NK-92 treated with Interleukin-12 subunit alpha and Interleukin-12 subunit beta, amount 100 ng/mL, for 24 hours (cell line): Measurements from ENCODE around the gene GAB2.
"Not testable (repeated sequence)": the region's sequence is repeated elsewhere in the genome, so short reads cannot be mapped to it uniquely, and the experiment has no call there.

ENCODE experiments used
- DNase-seq: peaks from one replicate; lab custom pipeline; 2025; lab: John Stamatoyannopoulos, UW

The GAB2 gene

DNA sequence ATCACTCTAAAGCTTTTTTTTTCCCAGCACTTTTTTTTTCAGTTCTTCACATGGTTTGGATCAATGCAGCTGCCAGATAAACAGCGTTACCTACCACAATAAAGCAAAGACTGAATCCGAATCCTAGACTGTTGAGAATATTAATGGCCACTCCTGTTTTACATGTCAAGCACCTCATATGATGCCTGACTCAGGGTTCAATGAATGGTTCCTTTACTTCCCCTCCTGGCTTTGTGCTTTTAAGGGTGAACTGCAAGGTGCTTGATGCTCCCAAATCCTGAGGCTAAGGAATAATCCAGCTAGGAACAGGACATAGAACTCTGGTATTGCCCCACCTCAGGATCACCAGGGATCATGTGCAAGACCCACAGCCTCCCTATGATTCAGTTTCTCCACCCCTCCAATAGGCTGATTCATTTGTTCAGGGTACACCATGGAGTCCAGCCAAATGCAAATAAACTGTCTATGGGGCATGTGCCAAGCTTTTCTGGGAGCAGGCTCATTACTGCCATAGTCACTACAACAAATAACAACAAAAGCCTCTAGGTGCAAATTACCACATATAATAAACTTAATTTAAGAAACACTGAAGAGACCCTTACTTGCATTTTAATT, 104.3 kb downstream of the GAB2 start:
- DNase-seq, result no peak

DNA sequence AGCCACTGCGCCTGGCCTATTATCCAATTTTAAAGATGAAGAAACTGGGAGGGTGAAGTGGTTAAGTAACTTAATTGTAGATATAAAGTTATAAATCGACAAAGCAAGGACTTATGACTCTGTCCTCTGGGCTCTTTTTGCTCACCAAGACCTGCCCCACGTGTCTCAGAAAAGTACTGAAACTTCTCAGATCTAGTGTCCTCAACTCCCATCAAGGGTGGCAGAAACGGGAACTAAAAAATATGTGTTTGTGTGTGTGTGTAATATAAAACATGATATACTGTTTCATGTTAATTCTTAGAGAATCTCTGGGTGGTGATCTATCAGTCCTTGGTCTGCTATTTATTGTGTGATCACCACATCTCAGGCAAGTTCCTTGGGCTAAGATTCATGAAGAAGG, 104.9 kb downstream of the GAB2 start:
- no peak for DNase-seq

DNA sequence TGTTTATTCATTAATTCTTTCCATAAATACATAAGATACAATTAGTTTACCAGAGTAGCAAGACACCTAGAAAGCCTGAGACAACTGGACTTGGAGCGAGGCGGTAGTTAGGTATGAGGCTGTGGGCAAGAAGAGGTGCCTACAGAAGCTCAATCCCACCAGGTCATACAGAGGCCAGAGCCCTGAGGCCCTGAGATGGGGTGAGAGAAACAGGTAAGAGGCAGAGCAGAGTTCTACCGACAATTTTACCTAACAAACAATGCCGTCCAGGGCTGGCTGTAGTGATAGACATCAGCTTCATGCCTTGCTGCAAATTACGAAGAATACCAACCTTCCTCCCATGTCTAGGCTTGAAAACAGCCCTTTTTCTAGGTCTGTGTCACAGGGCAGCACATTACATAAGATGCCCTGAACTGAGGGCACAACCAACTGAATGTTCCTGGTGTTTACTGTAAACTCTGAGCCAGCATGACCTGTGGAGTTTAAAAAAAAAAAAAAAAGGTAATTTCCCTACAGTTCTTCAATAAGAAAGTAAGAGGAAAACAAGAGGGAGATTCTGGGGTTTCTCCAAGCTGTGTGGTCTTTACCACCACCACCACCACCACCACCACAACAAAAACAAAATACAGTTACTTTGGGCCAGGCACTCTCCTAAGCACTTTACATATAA, 105.8 kb downstream of the GAB2 start:
- no peak for DNase-seq

DNA sequence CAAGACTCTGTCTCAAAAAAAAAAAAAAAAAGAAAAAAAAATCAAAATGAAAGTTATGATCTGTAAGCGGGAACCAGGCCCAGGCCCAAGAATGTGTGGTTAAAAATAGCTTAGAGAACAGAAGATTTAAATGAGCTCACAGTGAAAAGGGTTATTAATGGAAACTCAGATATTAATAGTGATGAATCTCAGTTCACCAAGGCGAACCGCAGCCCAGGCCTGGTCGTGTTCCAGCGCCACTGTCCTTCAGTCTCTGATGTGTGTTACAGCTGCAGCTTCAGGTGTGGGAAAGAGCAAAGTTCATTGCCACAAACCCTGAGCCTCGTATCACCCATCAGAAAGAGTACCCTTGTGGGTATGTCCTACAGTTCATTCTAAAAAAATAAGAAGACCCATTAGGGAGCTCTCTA, 107.1 kb downstream of the GAB2 start:
- DNase-seq, result no peak

DNA sequence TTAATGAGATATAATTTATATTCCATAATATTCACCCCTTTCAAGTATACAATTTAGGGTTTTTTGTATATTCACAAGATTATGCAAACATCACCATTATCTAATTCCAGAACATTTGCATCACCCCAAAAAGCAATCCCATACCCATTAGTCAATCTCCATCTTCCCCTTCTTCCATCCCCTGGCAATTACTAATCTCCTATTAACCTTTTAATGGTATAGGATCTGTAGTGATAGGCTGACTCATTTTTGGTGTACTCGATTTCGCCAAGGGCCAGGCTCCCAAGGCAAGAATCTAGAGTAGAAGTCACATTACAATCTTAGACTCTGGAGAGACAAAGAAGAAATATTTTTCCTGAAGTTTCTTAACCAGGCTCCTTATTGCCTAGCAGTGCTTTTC, 113.4 kb downstream of the GAB2 start:
- no peak for DNase-seq

DNA sequence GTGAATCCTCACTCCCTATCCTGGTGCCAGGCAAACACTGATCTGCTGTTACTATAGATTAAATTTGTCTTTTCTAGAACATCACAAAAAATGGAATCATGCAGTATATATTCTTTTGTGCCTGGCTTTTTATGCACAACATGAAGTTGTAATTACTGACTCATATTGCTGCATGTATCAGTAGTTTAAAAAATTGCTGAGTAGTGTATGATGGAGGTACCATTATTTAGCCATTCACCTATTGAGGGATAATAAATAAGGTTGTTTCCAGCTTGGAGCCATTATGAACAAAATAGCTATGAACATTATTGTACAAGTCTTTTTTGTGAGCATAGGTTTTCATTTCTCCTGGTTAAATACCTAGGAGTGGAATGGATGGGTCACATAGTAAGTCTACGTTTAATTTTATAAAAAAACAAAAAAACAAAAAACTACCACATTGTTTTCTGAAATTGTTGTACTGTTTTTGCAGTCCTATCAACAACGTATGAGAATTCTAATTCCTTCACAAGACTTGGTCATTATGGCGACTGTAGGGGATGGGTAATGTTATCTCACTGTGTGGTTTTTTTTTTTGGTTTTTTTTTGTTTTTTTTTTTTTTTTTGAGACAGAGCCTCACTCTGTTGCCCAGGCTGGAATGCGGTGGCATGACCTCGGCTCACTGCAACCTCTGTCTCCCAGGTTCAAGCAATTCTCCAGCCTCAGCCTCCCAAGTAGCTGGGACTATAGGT, 117.3 kb downstream of the GAB2 start:
- DNase-seq, result no peak

DNA sequence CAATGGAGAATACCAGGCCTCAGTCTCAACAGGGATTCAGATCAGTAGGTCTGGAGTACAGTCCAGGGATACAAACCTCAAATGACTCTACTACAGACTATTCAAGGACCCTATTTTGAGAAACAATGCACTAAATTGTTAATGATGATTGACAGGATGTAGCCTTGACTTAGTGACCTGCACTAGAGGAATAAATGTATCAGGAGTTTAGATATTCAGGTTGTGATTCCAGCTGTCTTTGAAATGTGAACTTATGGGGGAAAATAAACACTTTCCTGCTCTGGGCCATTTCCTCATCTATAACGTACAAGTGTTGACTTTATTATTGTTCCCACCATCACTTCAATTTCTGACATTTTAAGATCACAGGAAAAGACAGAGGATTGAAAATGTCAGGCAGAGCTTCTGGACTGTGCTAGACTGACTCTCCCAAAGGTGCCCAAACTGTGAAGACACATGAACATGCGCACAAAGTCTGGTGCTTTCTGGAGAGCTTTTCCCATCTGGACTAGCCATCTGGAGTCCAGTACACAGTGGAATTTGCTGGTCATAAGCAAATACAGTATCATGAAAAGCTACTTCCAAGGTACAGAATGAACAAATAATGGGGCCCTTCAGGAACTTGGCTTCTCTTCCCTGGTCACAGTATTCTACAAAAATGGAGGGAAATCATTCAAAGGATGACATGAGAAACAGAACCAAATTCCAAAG, 118.5 kb downstream of the GAB2 start:
- no peak for DNase-seq

DNA sequence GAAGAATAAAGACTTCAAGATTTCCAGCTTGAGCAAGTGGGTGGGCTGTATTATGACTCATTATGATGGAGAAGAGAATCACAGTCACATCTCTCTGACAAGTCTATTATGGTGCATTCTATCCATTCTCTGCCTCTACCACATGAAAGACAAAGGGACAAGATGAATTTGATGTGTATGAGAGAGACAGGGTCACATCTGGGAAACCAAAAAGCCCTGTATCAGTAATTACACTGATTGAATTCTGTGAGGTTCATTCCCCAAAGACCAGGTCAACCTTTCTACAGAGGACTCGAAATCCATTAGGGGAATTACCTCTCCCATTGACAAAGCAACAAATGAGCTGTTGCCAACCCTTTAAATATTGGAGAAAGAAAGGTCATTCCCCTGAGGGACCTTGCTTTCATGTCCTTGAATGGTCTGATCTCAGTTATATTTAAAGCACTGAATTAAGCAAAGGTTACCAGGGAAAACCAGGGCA, 119.3 kb downstream of the GAB2 start:
- no peak for DNase-seq

DNA sequence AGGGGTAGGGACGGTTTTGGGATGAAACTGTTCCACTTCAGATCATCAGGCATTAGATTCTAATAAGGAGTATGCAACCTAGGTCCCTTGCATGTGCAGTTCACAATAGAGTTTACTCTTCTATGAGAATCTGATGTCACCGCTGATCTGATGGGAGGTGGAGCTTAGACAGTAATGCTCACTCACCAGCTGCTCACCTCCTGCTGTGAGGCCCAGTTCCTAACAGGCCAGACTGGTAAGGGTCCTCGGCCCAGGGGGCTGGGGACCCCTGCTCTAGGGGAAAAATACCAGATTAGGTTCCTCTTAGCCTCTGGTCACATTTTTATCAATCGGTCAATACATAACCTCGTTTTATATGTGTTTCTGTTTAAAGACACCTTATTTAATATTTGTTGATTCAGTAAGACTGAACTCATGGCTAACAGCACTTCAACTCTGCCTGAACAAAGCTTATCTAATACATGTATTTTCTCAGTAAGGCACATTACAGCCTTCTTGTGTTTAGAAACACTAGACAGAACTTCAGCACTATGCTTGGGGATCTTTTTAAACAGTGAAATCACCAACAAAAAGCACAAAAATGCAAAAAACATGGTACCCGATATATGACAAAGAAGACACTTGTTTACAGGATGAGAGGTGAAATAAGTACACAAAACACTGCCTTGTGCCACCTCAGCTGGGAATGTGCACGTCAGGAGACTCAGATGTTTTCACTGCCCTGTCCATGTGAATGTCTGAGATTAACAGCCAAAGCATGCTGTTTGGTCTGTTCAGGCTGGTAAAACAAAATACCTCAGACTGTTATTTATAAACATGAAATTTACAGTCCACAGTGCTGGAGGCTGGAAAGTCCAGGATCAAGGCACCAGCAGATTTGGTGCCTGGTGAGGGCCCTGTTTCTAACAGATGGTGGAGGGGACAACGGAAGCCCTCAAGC, 121.4 kb downstream of the GAB2 start:
- no peak for DNase-seq

DNA sequence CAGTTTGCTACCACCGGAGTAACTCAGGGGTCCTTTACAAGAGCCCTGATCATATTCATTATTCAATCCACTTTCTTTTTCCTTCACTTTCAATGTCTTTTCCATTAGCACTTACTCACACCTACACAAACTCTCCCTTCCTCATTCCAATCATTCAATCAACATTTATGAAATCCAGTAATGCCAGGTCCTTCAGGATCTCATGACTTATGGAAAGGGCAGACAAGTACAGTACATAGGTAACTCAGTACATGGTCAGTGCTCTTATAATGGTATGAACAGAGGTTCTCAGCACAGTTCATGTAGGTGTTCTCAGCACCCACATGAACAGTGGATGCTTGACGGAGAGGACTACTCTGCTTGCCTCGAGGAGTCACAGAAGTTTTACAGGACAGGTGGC, 122.3 kb downstream of the GAB2 start:
- DNase-seq, result no peak

DNA sequence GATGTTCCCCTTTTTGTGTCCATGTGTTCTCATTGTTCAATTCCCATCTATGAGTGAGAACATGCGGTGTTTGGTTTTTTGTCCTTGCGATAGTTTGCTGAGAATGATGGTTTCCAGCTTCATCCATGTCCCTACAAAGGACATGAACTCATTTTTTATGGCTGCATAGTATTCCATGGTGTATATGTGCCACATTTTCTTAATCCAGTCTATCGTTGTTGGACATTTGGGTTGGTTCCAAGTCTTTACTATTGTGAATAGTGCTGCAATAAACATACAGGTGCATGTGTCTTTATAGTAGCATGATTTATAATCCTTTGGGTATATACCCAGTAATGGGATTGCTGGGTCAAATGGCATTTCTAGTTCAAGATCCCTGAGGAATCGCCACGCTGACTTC, 123.5 kb downstream of the GAB2 start:
- not testable (repeated sequence) for DNase-seq

DNA sequence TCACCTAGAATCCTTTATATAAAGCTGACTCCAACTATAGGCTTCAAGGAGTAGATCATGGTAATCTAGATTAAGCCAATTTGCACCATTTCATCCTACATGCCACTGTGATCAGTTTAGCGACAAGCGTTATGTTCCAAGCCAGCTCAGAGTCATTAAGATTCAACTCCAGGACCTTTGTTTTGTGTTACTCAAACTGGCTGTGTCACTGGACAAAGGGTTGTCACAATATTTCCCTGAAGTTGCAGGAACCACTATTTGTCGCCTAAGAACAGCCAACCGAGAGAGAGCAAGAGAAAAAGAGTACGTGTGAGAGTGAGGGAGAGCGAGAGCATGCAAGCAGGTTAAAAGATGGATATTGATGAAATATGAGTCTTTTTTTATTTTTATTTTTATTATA, 124.1 kb downstream of the GAB2 start:
- DNase-seq, result no peak

DNA sequence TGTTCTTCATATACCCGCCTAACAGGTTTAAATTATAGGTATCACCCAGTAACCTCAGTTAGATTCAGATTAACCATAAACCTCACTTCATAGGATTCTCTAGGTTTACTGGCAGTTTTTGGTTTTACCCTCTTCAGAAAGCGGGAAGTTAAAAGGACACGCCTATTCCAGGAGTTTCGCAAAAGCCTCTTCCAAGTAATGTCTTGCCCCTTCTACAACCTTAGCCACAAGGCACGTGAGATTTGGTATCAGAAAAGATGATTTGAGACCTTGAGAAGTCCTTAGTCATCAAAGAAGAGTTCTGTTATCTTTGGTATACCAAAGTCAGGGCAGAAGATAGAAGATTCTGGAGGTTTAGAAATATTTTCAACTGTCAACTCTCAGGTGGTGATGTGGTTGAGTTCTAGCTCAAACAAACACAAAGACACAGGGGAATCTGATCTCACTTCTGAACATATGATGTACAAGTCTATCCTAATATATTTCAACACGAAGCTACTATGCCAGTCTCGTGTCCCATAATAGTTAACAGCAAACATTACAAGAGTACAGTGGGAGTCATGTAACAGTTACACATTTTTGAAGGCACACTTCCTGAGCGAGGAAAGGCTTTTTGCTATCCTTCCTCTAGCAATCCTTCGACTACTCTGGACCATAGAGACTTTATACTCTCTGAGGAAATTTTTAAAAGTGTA, 125.4 kb downstream of the GAB2 start:
- no peak for DNase-seq

DNA sequence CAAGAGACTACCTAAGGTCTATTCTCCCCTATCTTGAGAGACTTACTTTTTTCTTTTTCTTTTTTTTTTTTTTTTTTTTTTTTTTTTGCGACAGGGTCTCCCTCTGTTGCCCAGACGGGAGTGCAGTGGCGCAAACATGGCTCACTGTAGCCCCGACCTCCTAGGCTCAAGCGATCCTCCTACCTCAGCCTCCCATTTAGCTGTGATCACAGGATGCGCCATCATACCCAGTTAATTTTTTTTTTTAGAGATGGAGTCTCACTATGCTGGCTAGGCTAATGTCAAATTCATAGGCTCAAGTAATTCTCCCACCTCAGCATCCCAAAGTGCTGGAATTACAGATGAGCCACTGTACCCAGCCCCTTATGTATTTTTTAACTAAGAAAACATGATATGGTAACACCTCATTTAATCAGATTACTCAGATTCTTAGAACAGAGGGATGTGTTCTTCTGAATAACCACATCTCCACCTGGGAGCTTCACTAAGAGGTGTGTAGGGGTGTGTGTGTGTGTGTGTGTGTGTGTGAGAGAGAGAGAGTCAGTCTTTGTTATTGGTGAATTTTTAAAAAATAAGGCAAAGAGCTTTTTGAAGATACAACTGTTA, 126.0 kb downstream of the GAB2 start:
- no peak for DNase-seq

DNA sequence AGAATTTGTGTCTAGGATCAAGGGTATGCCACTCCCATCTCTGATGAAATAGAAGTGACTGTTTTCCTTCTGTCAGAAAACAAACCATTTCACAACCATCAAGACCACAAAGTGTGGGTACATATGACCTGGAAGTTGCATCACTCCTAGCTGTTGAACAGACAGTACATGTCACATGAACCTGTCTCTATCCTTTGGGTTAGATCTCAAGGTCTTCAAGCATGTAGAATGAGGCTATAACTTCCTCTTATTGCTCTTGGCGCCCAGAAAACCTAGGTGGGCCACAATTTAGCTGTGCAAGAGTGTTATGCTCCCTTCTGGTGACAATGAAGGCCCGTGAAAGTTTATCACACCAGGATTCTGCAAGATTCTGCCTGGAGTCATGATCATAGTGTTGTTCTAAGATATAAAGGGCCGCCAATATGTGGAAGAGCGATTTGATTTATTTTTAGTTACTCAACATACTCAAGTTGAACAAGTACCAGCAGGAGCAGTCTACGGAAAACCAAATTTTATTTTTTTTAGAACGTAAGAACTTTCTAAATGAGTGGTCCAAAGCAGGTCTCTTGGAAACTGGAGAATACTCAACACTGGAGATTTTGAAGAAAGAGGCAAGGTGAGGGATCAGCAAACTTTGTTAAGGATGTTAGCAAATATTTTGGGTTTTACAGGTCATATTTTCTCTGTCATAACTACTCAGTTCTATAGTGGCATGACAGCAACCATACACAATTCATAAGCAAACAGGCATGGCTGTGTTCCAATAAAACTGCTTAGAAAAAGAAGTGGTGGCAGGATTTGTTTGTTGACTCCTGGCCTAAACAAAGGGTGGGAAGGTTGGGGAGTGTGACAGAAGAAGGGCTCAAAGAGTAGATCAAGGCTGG, 127.1 kb downstream of the GAB2 start:
- peak; percentile 23 for DNase-seq

DNA sequence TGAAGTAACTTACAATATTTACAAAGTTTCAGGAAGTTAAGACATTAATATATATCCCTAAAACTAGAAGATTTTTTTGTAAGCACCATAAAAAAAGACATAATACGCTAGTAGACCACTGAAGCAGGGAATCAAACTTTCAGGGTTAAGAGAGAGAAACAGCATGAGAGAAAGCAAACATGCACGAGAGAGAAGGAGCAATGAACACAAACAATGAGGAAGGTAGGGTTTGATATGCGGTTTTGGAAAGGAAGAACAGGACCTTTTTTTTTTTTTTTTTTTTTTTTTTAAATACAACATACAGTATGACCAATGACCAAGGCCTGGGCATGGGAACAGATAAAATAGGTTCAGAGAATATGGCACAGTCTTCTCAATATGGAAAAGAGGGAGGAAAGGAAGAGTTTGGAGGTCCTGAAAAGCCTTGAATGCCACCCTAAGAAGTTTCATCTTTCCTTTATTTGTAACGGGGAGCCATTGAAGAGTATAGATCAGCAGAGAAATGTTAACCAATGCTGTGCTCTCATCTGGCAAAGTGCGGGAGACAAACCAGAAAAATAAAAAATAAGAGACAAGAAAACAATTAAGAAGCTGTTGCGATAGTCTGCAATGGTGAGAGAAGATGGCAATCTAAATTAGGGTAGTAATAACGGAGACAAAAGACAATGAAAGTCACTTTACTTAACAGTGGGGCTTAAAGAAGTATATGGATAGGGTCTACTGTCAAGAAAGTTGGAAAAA, 127.9 kb downstream of the GAB2 start:
- DNase-seq, result no peak

DNA sequence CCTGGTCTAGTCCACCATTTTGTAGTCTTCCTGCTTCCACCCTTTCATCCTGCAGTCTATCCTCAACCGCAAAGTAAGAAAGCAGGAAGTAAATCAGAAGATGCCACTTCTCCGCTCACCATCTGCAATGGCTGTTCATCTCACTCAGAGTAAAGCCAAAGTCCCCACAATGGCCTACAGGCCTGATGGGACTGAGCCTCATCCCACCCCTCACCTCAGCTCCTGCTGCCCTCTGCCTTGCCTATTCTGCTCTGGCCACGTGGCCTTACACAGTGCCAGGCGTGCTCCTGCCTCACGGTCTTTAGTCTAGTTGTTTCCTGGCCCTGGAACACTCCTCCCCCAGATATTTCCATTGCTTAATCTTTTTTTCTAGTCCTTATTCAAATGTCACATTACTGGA, 133.4 kb downstream of the GAB2 start:
- no peak for DNase-seq

DNA sequence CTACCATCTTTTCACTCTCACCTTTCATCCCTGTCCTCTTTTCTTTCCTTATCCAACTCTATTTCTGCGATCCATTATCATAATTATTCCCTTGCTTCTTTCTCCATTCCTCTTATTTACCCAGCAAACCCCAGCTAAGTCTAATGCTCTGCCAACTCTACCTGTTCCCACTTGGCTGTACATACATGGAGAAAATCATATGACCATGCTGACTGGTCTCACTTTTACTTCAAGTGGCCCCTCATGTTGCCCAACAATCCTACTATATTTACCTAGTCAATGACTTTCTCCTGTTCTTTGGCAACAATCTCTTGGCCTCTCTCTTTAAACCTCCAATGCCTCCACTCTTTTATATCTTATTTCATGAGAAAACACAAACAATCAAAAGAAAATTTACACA, 134.8 kb downstream of the GAB2 start:
- no peak for DNase-seq

DNA sequence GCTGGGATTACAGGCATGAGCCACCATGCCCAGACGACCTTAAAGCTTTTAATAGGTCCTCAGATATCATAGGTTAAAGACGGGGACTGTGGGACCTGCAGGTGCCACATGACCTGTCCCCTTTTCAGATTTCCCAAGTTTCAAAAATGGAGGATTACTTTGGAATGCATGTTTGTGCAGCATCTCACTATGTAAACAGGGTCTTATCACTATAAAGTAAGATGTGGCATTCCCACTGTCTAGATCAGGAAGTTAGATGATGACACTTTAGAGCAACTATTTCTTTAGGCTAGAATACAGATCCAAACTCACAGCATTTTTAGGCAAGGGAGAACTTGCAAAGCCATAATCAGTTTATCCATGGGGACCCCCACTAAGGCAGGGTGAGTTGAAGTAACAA, 136.1 kb downstream of the GAB2 start:
- DNase-seq, result no peak
